OCI-LY3 (cell line): ENCODE data around the gene CDH23.

Source experiments
- H2AFZ ChIP-seq: fragments of 200-600, 300-600 bp; shearing (Covaris generic); 2 replicates; pipeline ENCODE4 v1.6.0; 2014; ENCODE audit warnings: antibody characterized with exemption, low read depth, low read length
- H3K27ac ChIP-seq: fragments of 200-600, 300-600 bp; sonication (generic); 2 replicates; pipeline ENCODE4 v1.5.1; 2014; ENCODE audit warnings: mild to moderate bottlenecking, low read length, moderate library complexity, mixed read lengths
- H3K27me3 ChIP-seq: fragments of 200-600, 300-600 bp; sonication (generic); 2 replicates; pipeline ENCODE4 v1.6.1; 2014; ENCODE audit warnings: low read depth, low read length, mixed read lengths
- H3K36me3 ChIP-seq: fragments of 200-600, 300-600 bp; sonication (generic); replicated peaks from 2 replicates; pipeline ENCODE3; 2014; ENCODE audit warnings: low read depth, low read length, mixed read lengths
- H3K4me1 ChIP-seq: fragments of 300-600, 200-600 bp; sonication (generic); 2 replicates; pipeline ENCODE4 v1.6.1; 2014; ENCODE audit warnings: low read length, mixed read lengths
- H3K4me2 ChIP-seq: fragments of 200-600, 300-600 bp; sonication (generic); 2 replicates; pipeline ENCODE4 v1.6.1; 2014; ENCODE audit warnings: low read length, mixed read lengths
- H3K4me3 ChIP-seq: fragments of 300-600, 200-600 bp; sonication (generic); 2 replicates; pipeline ENCODE4 v1.5.1; 2014; ENCODE audit warnings: antibody characterized with exemption, mild to moderate bottlenecking, low read length, moderate library complexity
- H3K79me2 ChIP-seq: fragments of 300-600, 200-600 bp; shearing (Covaris generic); 2 replicates; pipeline ENCODE4 v1.6.1; 2014; ENCODE audit warnings: mild to moderate bottlenecking, low read length, mixed read lengths
- H3K9ac ChIP-seq: fragments of 300-600, 200-600 bp; shearing (Covaris generic); 2 replicates; pipeline ENCODE4 v1.6.0; 2014; ENCODE audit warnings: mild to moderate bottlenecking, low read length, moderate library complexity
- H3K9me3 ChIP-seq: fragments of 200-600, 300-600 bp; shearing (Covaris generic); 2 replicates; pipeline ENCODE4 v1.6.1; 2014; ENCODE audit warnings: low read length, mixed read lengths; ENCODE audit not compliant: insufficient read depth
- H4K20me1 ChIP-seq: fragments of 200-600, 300-600 bp; sonication (generic); 2 replicates; pipeline ENCODE4 v1.6.1; 2016; ENCODE audit warnings: low read length, mixed read lengths; ENCODE audit not compliant: insufficient read depth
- EZH2phosphoT487 ChIP-seq: fragments of 200-600 bp; shearing (Covaris generic); IDR thresholded peaks from 2 replicates; pipeline ENCODE4 v1.6.1; 2018; ENCODE audit warnings: antibody characterized with exemption, mixed run types, low read depth
- TF ChIP-seq, protein P1 (sequence below): fragments of 200-600, 300-600 bp; sonication (generic); IDR thresholded peaks from 2 replicates; pipeline ENCODE4 v1.5.1; 2014; ENCODE audit warnings: antibody characterized with exemption, low read length, low read depth

The CDH23 gene

DNA sequence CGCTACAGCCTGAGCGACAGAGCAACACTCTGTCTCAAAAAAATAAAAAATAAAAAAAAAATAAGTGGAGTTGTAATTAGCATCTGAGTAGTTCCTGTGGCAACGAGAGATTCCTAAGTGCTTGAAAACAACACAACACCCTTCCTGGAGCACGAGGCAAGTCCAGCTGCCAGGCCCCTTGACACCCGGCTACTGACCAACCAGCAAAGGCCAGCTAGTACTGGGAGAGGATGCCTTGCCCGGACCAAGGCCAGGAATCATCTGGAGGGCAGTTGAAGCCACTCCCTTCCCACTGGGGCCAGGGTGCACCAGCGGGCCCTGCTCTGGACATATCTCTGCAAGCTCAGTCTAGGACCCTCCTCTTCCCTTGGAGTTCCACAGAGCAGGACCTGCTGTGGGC lies 322.3 kb downstream of the CDH23 start:
- H3K36me3 ChIP-seq, result no peaks in the 10 kb centered on the region
- H2AFZ ChIP-seq, result no peak overlapping the region
- peaks cover 6% of the 10 kb centered on the region for H3K4me1 ChIP-seq
- no peak overlapping the region for H3K27ac ChIP-seq
- H4K20me1 ChIP-seq, result no peaks in the 10 kb centered on the region
- H3K4me2 ChIP-seq, result no peak overlapping the region
- no peak for TF ChIP-seq EZH2phosphoT487
- TF ChIP-seq, protein P1, sequence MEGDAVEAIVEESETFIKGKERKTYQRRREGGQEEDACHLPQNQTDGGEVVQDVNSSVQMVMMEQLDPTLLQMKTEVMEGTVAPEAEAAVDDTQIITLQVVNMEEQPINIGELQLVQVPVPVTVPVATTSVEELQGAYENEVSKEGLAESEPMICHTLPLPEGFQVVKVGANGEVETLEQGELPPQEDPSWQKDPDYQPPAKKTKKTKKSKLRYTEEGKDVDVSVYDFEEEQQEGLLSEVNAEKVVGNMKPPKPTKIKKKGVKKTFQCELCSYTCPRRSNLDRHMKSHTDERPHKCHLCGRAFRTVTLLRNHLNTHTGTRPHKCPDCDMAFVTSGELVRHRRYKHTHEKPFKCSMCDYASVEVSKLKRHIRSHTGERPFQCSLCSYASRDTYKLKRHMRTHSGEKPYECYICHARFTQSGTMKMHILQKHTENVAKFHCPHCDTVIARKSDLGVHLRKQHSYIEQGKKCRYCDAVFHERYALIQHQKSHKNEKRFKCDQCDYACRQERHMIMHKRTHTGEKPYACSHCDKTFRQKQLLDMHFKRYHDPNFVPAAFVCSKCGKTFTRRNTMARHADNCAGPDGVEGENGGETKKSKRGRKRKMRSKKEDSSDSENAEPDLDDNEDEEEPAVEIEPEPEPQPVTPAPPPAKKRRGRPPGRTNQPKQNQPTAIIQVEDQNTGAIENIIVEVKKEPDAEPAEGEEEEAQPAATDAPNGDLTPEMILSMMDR, result no peak
- no peaks in the 10 kb centered on the region for H3K9me3 ChIP-seq
- H3K79me2 ChIP-seq, result no peaks in the 10 kb centered on the region
- 0 out of 2 replicates have a peak, but pooled peaks cover 5% of the 10 kb centered on the region for H3K27me3 ChIP-seq
- no peak overlapping the region for H3K9ac ChIP-seq
- H3K4me3 ChIP-seq, result no peak overlapping the region

DNA sequence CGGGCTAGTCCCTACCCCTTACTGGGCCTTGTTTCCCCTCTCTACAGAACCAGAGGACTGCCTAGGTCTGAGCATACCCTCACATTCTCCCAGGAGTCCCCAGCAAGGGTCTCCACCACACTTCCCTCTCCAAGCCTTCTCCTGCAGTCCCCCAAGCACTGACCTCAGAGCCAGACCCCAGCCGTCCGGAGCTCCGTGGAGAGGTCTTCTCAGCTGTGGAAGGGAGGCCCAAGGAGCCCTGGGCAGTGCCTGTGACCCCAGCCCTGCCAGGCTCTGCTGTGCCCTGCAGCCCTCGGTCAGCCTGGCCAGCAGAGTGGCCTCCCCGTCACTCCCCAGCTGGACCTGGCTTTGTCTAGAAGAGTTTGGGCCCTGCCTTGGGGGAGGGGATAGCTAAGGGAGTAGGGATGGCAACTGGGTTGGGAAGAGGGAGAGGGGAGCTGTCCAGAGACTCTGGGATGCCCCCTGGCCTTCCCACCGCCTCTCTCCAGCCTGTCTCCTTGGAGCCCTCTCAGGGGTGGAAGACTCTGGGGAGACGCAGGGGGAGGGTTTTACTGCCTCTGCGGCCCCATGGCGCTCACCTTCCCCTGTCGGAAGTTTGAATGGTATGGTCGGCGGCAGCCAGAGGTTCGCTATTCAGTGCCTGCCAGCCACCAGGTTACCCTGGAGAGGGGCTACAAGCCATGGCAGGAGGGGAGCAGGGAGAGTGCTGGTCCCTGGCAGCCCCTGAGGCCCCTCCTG lies 322.9 kb downstream of the CDH23 start, which contains the start of gene C10orf105:
Gene C10orf105 (minus strand): TSS at position 315 of the 738 bp plus-strand sequence. CDS start 3,441 bp downstream, outside the sequence.
- H3K9me3 ChIP-seq, result no peaks in the 10 kb centered on the region
- H3K79me2 ChIP-seq, result no peaks in the 10 kb centered on the region
- H3K4me3 ChIP-seq, result no peak within 1 kb of the TSS
- no peaks in the 10 kb centered on the region for H3K36me3 ChIP-seq
- H3K27ac ChIP-seq, result no peak within 1 kb of the TSS
- H3K9ac ChIP-seq, result no peak within 1 kb of the TSS
- H3K4me2 ChIP-seq, result no peak within 1 kb of the TSS
- H2AFZ ChIP-seq, result no peak within 1 kb of the TSS
- H3K27me3 ChIP-seq, result 0 out of 2 replicates have a peak, but pooled peaks cover 5% of the 10 kb centered on the region
- H3K4me1 ChIP-seq, result no peaks in the 10 kb centered on the region
- no peak for TF ChIP-seq EZH2phosphoT487
- TF ChIP-seq, protein P1, result no peak
- H4K20me1 ChIP-seq, result no peaks in the 10 kb centered on the region

DNA sequence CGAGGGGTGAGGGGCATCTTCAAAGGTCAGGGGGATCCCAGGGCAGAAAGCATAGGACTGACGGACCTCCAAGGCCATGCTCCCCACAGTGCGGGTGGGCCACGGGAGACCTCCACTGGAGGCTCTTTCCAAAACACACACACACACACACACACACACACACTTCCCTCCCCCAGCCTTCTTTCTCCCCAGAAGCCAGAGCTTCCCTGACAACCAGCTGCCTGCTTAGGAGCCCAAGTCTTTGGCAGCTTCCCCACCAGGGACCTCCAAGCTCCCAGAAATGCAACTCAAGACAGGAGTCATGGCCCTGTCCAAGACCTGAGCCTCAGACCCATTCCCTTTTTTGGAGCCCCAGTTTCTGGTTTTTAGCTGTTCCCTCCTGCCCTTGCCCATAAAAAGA lies 323.6 kb downstream of the CDH23 start:
- no peaks in the 10 kb centered on the region for H3K36me3 ChIP-seq
- no peak for TF ChIP-seq EZH2phosphoT487
- TF ChIP-seq, protein P1, result no peak
- H3K9me3 ChIP-seq, result no peaks in the 10 kb centered on the region
- no peaks in the 10 kb centered on the region for H3K4me1 ChIP-seq
- H3K4me2 ChIP-seq, result no peak overlapping the region
- no peak overlapping the region for H3K4me3 ChIP-seq
- no peaks in the 10 kb centered on the region for H4K20me1 ChIP-seq
- H3K27me3 ChIP-seq, result 0 out of 2 replicates have a peak, but pooled peaks cover 5% of the 10 kb centered on the region
- no peaks in the 10 kb centered on the region for H3K79me2 ChIP-seq
- H2AFZ ChIP-seq, result no peak overlapping the region
- H3K9ac ChIP-seq, result no peak overlapping the region
- H3K27ac ChIP-seq, result no peak overlapping the region

DNA sequence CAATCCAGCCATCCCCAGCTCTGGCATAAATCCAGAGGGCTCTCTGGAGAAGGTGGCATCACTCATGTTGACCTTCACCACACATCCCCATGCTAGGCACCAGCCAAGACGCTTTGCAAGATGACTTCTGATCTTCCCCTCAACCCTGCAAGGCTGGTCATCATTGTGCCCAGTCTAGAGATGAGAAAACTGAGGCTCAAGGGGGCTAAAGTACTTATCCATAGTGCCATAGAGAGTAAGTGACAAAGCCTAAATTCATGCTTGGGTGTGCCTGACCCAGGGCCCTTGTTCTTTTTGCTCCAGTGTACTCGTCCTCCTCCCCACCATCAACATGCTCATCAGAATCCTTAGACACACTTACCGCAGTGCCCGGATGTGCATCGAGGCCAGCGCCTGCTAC lies 324.6 kb downstream of the CDH23 start:
- Histone ChIP-seq H3K4me3 (no peak overlapping the region), H2AFZ (no peak overlapping the region), H3K9me3 (no peaks in the 10 kb centered on the region), H3K27ac (no peak overlapping the region), H3K79me2 (no peaks in the 10 kb centered on the region), H3K4me2 (no peak overlapping the region), H3K36me3 (no peaks in the 10 kb centered on the region), H3K27me3 (0 out of 2 replicates have a peak, but pooled peaks cover 5% of the 10 kb centered on the region), H3K4me1 (peaks cover 6% of the 10 kb centered on the region), H3K9ac (no peak overlapping the region), H4K20me1 (no peaks in the 10 kb centered on the region)
- no peak for TF ChIP-seq EZH2phosphoT487
- TF ChIP-seq, protein P1, result no peak
